ENCODE measurements around the gene PDLIM7.

PDLIM7 gene

DNA sequence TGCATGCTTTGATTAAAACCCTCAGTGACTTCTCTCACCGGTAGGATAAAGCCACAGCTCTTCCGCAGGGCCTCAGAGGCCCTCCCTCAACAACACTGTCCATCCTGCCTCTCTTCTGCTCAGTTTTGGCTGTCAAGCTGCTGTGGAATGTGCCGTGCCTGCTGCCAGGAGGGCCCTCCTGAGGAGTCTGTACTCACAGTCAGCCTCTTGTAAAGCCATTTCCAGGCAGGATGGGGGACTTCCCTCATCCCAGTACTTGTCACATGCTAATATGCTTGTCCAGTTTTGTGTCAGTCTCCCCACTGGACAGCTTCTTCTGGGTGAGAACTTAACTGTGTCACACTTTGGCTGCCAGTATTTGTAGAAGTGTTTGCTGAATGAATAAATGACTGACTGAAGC is 33.2 kb upstream of the PDLIM7 start:
- Histone ChIP-seq H3K4me3 (no peak overlapping the region), H3K36me3 (replicated peaks) (peaks cover 45% of the 10 kb centered on the region), H3K4me1 (no peaks in the 10 kb centered on the region), H3K27me3 (ENCODE audit: low read depth) (no peaks in the 10 kb centered on the region), H3K9me3 (no peaks in the 10 kb centered on the region)
- DNase-seq (ENCODE audit: low spot score in 2 of 2): no peak
- in situ Hi-C loops (cut with MboI; ENCODE audit: low sequenced_read_pairs): no loop called here

DNA sequence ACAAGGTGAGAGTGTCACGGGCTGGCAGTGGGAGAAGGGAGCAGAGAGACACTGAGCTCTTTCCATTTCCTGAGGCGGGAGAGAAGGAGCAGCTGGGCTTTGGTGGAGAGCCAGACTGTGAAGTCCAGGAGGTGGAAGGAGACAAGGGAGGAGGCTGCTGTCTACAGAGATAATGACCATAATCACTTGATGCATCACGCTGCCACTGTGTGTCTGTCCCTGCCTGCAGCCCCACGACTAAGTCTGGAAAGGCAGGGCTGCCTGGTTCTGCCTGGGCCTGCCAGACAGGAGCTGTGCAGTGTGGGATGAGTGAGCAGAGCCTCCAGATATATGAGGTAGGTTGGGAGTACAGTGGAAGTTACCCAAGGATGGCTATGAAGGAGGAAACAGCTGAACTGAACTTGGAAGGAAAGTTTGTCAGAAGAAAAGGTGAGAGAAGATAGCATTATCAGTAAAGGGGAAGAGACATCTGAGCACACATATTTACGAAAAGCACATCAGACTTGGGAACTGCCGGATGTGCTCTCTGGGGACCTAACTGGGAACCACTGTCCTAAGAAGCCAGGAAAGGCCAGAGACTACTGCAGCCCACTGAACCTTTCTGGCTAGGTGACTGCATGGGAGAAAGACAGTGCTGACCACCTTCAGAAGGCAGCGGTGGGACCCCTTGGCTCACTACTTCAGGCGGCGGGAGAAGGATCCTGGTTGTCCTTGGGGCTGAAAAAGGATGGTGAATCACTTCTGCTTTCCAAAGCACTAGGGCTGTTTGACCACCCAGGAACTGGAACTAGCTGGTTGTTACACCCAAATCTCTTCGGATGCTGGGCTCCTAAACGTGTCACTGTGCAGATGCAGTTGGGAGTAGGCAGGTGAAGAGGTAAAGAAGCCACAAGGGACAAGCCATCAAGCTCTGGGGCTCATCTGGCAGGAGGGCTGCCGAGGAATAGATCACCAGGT is 32.1 kb upstream of the PDLIM7 start:
- no peaks in the 10 kb centered on the region for H3K9me3 ChIP-seq
- H3K27me3 ChIP-seq (ENCODE audit: low read depth): no peaks in the 10 kb centered on the region
- no peaks in the 10 kb centered on the region for H3K4me1 ChIP-seq
- in situ Hi-C loops (cut with MboI; ENCODE audit: low sequenced_read_pairs): no loop called here
- H3K36me3 ChIP-seq (replicated peaks): peaks cover 44% of the 10 kb centered on the region
- DNase-seq (ENCODE audit: low spot score in 2 of 2): no peak
- H3K4me3 ChIP-seq: no peak overlapping the region

GRCh38 chr5:177528631-177529030 is 31.2 kb upstream of the PDLIM7 start:
- Histone ChIP-seq H3K4me1 (no peaks in the 10 kb centered on the region), H3K27me3 (ENCODE audit: low read depth) (no peaks in the 10 kb centered on the region), H3K36me3 (replicated peaks) (peaks cover 47% of the 10 kb centered on the region), H3K4me3 (no peak overlapping the region), H3K9me3 (no peaks in the 10 kb centered on the region)
- DNase-seq (ENCODE audit: low spot score in 2 of 2): no peak
- in situ Hi-C loops (cut with MboI; ENCODE audit: low sequenced_read_pairs): no loop called here

GRCh38 chr5:177527595-177527994 is 30.2 kb upstream of the PDLIM7 start:
- H3K9me3 ChIP-seq: no peaks in the 10 kb centered on the region
- DNase-seq (ENCODE audit: low spot score in 2 of 2): no peak
- H3K4me1 ChIP-seq: no peaks in the 10 kb centered on the region
- H3K36me3 ChIP-seq (replicated peaks): peaks cover 50% of the 10 kb centered on the region
- H3K4me3 ChIP-seq: no peak overlapping the region
- in situ Hi-C loops (cut with MboI; ENCODE audit: low sequenced_read_pairs): no loop called here
- H3K27me3 ChIP-seq (ENCODE audit: low read depth): no peaks in the 10 kb centered on the region

DNA sequence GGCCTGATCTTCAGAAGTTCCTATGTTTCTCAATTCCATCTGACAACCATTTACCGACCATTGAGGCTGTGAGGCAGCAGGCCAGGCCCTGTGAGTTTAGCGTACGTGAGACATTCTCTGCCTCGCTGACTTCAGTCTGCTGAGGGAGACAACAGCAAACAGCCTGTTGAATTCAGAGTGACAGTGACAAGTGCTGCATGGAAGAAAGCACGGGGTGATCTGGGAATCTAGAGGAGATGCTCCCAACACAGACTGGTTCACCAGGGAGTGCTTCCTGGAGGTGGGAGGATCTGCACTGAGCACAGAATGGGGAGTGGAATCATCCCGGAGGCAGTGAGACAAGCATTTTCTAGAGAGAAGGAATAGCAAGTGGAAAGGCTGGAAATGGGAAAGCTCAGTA is 29.4 kb upstream of the PDLIM7 start:
- DNase-seq (ENCODE audit: low spot score in 2 of 2): no peak
- Histone ChIP-seq H3K27me3 (ENCODE audit: low read depth) (no peaks in the 10 kb centered on the region), H3K4me1 (no peaks in the 10 kb centered on the region), H3K4me3 (no peak overlapping the region), H3K36me3 (replicated peaks) (peaks cover 48% of the 10 kb centered on the region), H3K9me3 (no peaks in the 10 kb centered on the region)
- in situ Hi-C loops (cut with MboI; ENCODE audit: low sequenced_read_pairs): no loop called here

DNA sequence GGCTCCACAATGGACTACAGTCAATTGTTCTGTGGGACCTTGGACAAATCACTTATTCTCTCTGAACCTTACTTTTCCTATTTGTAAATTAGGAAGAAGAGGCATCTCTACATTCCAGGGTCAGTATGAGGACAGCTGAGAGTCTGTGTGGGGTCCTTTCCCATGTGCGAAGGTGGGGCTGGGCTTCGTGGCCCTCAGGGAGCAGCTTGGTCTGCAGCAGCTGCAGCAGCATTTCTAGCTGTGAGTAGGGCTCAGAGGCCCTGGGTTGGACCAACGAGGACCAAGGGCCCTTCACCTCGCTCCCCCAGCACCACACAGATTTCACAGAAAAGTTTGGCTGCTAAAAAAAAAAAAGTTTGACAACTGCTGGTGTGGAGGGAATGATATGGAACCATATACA is 28.8 kb upstream of the PDLIM7 start:
- no peak for DNase-seq (ENCODE audit: low spot score in 2 of 2)
- Histone ChIP-seq H3K36me3 (replicated peaks) (peaks cover 50% of the 10 kb centered on the region), H3K27me3 (ENCODE audit: low read depth) (no peaks in the 10 kb centered on the region), H3K4me3 (no peak overlapping the region), H3K4me1 (no peaks in the 10 kb centered on the region), H3K9me3 (no peaks in the 10 kb centered on the region)
- in situ Hi-C loops (cut with MboI; ENCODE audit: low sequenced_read_pairs): no loop called here

DNA sequence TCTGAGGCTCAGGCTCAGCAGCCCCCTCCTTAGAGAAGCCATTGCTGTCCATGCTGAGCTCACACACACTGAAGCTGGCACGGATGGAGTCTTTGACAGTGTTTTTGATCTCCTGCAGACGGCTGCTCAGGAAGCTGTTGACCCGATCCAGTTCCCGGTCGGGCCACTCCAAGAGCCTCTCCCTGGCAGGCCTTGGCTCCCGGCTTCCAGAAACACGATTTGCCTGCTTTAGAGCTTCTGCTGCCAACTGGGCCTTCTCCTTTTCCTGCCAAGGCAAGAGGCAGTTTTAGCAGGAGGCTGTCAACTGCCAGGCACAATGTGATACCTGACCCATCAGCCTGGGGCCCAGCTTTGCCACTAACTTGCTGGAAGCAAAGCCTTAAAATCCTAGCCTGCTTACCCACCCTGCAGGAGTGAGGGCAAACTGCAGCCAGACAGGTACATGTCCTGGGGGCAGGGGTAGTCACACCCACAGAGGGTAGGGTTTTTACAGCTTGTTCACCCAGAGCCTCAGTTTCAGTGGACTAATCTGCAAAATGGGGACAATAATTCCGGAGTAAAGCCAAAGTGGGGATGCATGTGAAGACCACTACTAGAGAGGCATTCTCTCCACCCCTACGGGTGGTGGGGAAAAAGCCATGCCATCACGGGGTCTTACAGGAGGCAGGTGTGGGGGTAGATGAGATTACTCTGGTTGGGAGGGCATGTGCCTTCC is 27.7 kb upstream of the PDLIM7 start:
- DNase-seq (ENCODE audit: low spot score in 2 of 2): no peak
- in situ Hi-C loops (cut with MboI; ENCODE audit: low sequenced_read_pairs): no loop called here
- no peaks in the 10 kb centered on the region for H3K4me1 ChIP-seq
- no peak overlapping the region for H3K4me3 ChIP-seq
- H3K9me3 ChIP-seq: no peaks in the 10 kb centered on the region
- peaks cover 51% of the 10 kb centered on the region for H3K36me3 ChIP-seq (replicated peaks)
- no peaks in the 10 kb centered on the region for H3K27me3 ChIP-seq (ENCODE audit: low read depth)

- H3K4me1 ChIP-seq: no peaks in the 10 kb centered on the region
- no peak overlapping the region for H3K4me3 ChIP-seq
- no peak for DNase-seq (ENCODE audit: low spot score in 2 of 2)
- no peaks in the 10 kb centered on the region for H3K9me3 ChIP-seq
- in situ Hi-C loops (cut with MboI; ENCODE audit: low sequenced_read_pairs): no loop called here
- peaks cover 48% of the 10 kb centered on the region for H3K36me3 ChIP-seq (replicated peaks)
- H3K27me3 ChIP-seq (ENCODE audit: low read depth): no peaks in the 10 kb centered on the region
Measured at GRCh38 chr5:177524539-177524900, 27.1 kb upstream of the PDLIM7 start.

- H3K4me3 ChIP-seq: no peak overlapping the region
- H3K27me3 ChIP-seq (ENCODE audit: low read depth): no peaks in the 10 kb centered on the region
- H3K9me3 ChIP-seq: no peaks in the 10 kb centered on the region
- no peaks in the 10 kb centered on the region for H3K4me1 ChIP-seq
- H3K36me3 ChIP-seq (replicated peaks): peaks cover 44% of the 10 kb centered on the region
- no peak for DNase-seq (ENCODE audit: low spot score in 2 of 2)
- in situ Hi-C loops (cut with MboI; ENCODE audit: low sequenced_read_pairs): no loop called here
Measured at GRCh38 chr5:177523711-177524538, 26.5 kb upstream of the PDLIM7 start.

DNA sequence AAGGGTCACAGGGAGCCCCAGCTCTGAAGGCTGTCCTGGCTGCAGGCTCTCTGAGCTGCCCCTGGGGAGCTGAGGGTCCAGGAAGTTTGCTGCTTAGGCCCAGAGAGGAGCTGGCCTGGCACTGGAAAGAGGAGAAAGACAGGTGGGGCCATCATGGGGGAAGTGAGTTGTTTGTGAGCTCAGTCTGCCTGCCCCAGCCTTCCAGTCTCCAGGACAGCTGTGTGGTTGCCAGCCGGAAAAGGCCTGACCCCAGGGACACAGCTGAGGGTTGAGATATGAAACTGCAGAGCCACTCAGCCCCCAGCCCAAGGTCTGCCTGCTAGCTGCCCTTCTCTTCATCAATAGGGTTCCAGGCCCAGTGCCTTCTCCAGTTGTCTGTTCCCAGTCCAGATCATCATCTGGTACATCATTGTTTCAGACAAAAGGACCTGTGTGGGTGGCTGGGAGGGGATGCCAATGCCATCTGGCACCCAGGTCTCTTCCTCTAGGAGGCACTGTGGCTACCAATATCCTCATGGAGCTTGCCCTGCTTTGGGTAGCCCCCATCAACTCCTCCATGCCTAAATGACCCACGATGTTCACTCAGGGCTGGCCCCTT is 23.6 kb upstream of the PDLIM7 start:
- Histone ChIP-seq H3K4me3 (no peak overlapping the region), H3K9me3 (no peaks in the 10 kb centered on the region), H3K36me3 (replicated peaks) (peaks cover 40% of the 10 kb centered on the region), H3K4me1 (peaks cover under 1% of the 10 kb centered on the region; the same call in 1 of the 2 replicates), H3K27me3 (ENCODE audit: low read depth) (no peaks in the 10 kb centered on the region)
- in situ Hi-C loops (cut with MboI; ENCODE audit: low sequenced_read_pairs): no loop called here
- no peak for DNase-seq (ENCODE audit: low spot score in 2 of 2)

DNA sequence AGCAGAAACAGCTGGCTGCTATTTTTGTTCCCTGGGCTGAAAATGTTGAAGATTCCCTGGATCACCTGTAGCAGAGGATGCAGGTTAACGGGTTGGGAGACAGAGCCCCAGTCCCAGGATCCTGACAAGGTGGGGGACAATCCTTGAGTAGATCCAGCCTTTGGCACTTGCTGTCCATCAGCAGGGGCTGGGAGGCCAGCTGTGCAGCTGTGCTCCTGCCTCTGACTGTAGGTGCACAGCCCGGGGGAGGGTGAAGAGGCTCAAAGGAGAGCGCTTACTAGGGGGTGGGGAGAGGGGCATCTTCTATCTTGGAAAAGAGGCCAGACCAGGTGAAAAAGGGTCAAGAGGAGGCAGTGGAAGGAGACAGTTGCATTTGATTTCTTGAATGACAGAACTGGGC is 22.9 kb upstream of the PDLIM7 start:
- in situ Hi-C loops (cut with MboI; ENCODE audit: low sequenced_read_pairs): no loop called here
- peaks cover 42% of the 10 kb centered on the region for H3K36me3 ChIP-seq (replicated peaks)
- peaks cover 5% of the 10 kb centered on the region for H3K4me1 ChIP-seq
- H3K9me3 ChIP-seq: no peaks in the 10 kb centered on the region
- no peaks in the 10 kb centered on the region for H3K27me3 ChIP-seq (ENCODE audit: low read depth)
- no peak for DNase-seq (ENCODE audit: low spot score in 2 of 2)
- H3K4me3 ChIP-seq: no peak overlapping the region

- Histone ChIP-seq H3K36me3 (replicated peaks) (peaks cover 45% of the 10 kb centered on the region), H3K4me1 (peaks cover 5% of the 10 kb centered on the region), H3K9me3 (no peaks in the 10 kb centered on the region), H3K27me3 (ENCODE audit: low read depth) (no peaks in the 10 kb centered on the region), H3K4me3 (no peak overlapping the region)
- in situ Hi-C loops (cut with MboI; ENCODE audit: low sequenced_read_pairs): no loop called here
- DNase-seq (ENCODE audit: low spot score in 2 of 2): no peak
Measured at GRCh38 chr5:177519463-177520235, 22.2 kb upstream of the PDLIM7 start.
